ENCODE data around the gene RAPGEF4. TPM values are rescaled to one million over a fixed set of nuclear protein-coding genes. Genes with fewer than 3 reads are reported as not detected.

Gene RAPGEF4
- total RNA-seq, 1 donor from 2014 or later = 21.8 TPM

DNA sequence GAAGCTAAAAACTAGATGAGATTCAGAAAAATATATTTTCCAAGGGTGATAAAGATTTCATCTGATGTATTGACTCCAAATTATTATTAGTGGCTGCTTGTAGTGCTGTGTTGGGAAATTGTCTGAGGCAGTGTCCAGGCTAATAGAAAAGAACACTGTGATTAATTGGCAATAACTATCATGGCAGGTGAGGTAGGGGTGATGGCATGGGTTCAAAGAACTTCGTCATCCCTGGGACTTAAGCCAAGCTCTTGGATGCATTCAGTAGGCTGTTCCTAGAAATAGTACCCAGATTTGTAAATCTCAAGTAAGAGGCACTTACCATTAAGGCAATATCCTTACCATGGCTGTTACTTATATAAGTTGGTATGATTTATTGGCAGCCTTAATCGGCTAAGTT is 13.2 kb upstream of the RAPGEF4 start:
- Histone ChIP-seq H3K27ac (no peak overlapping the region), H3K27me3 (no peaks in the 10 kb centered on the region), H3K4me1 (no peaks in the 10 kb centered on the region), H3K9me3 (no peaks in the 10 kb centered on the region), H3K4me3 (no peak overlapping the region), H3K36me3 (no peaks in the 10 kb centered on the region)
- intact Hi-C loops (cut with DNase I) = no loop called here
- TF ChIP-seq, protein P1, sequence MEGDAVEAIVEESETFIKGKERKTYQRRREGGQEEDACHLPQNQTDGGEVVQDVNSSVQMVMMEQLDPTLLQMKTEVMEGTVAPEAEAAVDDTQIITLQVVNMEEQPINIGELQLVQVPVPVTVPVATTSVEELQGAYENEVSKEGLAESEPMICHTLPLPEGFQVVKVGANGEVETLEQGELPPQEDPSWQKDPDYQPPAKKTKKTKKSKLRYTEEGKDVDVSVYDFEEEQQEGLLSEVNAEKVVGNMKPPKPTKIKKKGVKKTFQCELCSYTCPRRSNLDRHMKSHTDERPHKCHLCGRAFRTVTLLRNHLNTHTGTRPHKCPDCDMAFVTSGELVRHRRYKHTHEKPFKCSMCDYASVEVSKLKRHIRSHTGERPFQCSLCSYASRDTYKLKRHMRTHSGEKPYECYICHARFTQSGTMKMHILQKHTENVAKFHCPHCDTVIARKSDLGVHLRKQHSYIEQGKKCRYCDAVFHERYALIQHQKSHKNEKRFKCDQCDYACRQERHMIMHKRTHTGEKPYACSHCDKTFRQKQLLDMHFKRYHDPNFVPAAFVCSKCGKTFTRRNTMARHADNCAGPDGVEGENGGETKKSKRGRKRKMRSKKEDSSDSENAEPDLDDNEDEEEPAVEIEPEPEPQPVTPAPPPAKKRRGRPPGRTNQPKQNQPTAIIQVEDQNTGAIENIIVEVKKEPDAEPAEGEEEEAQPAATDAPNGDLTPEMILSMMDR (IDR thresholded peaks at IDR 0.05) = no peak
- no peak for DNase-seq
- ATAC-seq = no peak

DNA sequence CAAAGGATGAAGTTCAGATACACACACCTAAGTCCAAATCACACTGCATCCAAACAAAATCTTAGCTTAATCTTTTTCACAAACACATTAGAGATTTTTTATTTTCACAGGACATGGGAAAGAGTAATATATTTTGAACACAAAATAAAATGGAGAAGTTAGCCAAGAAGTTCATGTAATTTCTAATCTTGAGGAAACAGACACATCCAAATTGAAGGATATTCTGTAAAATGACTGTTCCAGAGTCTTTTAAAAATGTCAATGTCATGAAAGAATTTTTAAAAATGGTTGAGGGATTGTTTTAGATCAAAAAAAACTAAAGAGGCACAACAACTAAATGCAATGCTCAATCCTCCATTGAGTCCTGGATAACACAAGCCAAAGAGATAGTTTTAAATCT is 12.4 kb upstream of the RAPGEF4 start:
- no peaks in the 10 kb centered on the region for H3K9me3 ChIP-seq
- no peak overlapping the region for H3K27ac ChIP-seq
- no peak for ATAC-seq
- TF ChIP-seq, protein P1 (IDR thresholded peaks at IDR 0.05) = no peak
- no peak overlapping the region for H3K4me3 ChIP-seq
- H3K27me3 ChIP-seq = no peaks in the 10 kb centered on the region
- intact Hi-C loops (cut with DNase I) = no loop called here
- H3K36me3 ChIP-seq = no peaks in the 10 kb centered on the region
- H3K4me1 ChIP-seq = no peaks in the 10 kb centered on the region
- DNase-seq = no peak

DNA sequence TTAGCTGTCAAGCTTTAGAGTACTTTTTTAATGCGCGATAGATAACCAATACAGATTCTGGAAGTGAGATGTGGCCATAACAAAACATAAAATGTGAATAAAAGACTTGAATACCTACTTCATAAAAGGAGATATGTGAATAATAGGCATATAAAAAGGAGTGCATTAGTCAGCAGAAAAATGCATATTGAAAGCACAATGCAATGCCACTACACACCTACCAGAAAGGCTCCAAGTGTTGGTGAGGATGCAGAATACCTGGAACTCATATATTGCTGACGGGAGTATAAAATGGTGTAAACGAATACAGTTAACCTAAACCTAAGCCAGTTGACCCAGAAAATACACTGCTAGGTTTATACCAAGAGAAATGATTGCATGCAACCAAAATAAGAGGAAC is 10.9 kb upstream of the RAPGEF4 start:
- no peaks in the 10 kb centered on the region for H3K4me1 ChIP-seq
- DNase-seq (no peak), ATAC-seq (no peak)
- no peaks in the 10 kb centered on the region for H3K9me3 ChIP-seq
- no peaks in the 10 kb centered on the region for H3K27me3 ChIP-seq
- no peaks in the 10 kb centered on the region for H3K36me3 ChIP-seq
- H3K4me3 ChIP-seq = no peak overlapping the region
- H3K27ac ChIP-seq = no peak overlapping the region
- intact Hi-C loops (cut with DNase I) = no loop called here
- TF ChIP-seq, protein P1 (IDR thresholded peaks at IDR 0.05) = no peak

DNA sequence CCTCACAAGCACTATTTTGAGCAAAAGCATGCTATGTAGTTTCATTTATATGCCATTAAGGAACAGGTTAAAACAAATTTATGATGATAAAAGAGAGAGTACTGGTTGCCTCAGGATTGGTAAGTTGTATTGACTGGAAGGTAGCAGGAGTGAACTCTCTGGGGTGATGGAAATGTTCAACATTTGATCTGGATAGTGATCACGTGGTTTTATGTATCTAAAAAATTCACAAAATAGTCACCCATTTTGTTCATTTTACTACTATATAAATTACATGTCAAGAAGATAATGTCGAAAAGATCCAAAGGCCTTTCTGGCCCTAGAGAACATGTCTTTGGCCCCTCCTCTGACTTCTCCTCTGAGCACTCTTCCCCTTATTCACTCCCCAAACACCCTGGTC is 10.4 kb upstream of the RAPGEF4 start:
- DNase-seq = no peak
- no peaks in the 10 kb centered on the region for H3K27me3 ChIP-seq
- ATAC-seq = no peak
- no peaks in the 10 kb centered on the region for H3K36me3 ChIP-seq
- intact Hi-C loops (cut with DNase I) = no loop called here
- no peaks in the 10 kb centered on the region for H3K9me3 ChIP-seq
- TF ChIP-seq, protein P1 (IDR thresholded peaks at IDR 0.05) = no peak
- no peak overlapping the region for H3K27ac ChIP-seq
- H3K4me1 ChIP-seq = no peaks in the 10 kb centered on the region
- no peak overlapping the region for H3K4me3 ChIP-seq

DNA sequence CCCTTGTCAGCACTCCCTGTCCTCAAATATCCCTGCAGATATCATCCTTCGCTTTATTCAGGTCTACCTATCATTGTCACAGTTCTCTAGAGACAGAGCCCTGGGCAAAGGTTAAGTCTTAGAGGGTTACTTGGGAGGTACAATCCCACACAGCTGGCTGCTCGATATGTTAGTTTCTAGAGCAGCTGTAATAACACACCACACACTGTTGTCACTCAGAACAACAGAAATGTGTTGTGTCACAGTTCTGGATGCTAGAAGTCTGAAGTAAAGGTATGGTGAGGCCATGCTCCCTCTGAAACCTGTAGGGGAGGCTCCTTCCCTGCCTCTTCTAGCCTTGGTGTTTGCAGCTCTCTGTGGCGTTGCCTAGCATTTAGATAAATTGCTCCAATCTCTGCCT is 9.9 kb upstream of the RAPGEF4 start:
- DNase-seq (no peak), ATAC-seq (no peak)
- TF ChIP-seq, protein P1 (IDR thresholded peaks at IDR 0.05) = no peak
- Histone ChIP-seq H3K36me3 (no peaks in the 10 kb centered on the region), H3K27ac (no peak overlapping the region), H3K9me3 (no peaks in the 10 kb centered on the region), H3K4me3 (no peak overlapping the region), H3K27me3 (no peaks in the 10 kb centered on the region), H3K4me1 (no peaks in the 10 kb centered on the region)
- intact Hi-C loops (cut with DNase I) = no loop called here

DNA sequence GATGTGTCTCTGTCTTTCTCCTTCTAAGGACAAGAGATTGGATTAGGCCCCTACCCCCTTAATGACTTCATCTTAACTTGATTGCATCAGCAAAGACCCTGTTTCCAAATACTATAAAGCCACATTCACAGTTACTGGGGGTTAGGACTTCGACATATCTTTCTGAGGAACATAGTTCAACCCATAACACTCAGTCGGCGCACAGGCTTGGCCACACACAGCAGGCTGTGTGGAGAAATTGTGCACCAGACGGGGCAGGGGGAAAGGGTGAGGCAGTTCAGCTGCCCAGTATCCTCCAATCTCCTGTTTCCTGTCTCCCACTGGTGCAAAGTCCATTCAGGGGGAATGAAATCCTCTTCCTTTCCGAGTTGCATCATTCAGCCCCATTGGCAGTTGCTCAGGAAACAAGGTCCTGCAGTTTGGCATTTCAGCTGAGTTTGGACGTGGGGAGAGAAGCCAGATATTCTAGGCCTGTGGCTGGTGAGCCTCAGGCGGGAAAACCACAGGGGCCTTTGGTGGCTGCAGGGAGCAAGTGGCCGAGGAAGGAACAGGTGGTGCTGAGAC is 9.4 kb upstream of the RAPGEF4 start:
- DNase-seq (no peak), ATAC-seq (no peak)
- Histone ChIP-seq H3K4me1 (no peaks in the 10 kb centered on the region), H3K36me3 (no peaks in the 10 kb centered on the region), H3K9me3 (no peaks in the 10 kb centered on the region), H3K27ac (no peak overlapping the region), H3K27me3 (no peaks in the 10 kb centered on the region), H3K4me3 (no peak overlapping the region)
- TF ChIP-seq, protein P1 (IDR thresholded peaks at IDR 0.05) = no peak
- intact Hi-C loops (cut with DNase I) = no loop called here

Data from upper lobe of right lung (tissue), 1 donor.